HG02973 (cell line): ENCODE data around the gene GDI2.
A peak's percentile ranks its signal among the peaks of the same experiment; 100 is the strongest.
"Not testable (repeated sequence)": the region's sequence is repeated elsewhere in the genome, so short reads cannot be mapped to it uniquely, and the experiment has no call there.

Source experiments
- ATAC-seq: cut with Tn5 transposase; IDR thresholded peaks from one replicate; pipeline ENCODE4 v1.9.1; 2021; ENCODE audit warnings: moderate library complexity; ENCODE audit not compliant: unreplicated experiment

Gene GDI2

DNA sequence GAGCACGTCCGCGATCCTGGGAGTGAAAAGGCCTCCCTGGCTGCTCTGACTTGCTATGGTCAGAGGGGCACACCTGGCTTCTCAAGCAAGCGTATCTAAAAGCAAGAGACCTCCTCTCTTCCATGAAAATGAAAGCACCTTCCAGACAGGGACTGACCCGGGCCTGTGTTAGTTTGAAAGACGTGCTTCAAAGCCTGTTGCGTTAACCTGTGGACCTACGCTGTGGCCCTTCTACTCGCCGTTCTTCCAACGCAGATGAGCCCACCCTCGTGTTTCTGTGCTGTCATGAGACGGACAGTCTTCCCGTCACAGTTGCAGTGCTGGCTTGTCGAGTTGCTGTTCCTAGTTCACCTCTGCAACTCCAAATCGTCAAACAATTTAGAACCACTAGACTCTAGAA lies 15.5 kb upstream of the GDI2 start:
- no peak for ATAC-seq

DNA sequence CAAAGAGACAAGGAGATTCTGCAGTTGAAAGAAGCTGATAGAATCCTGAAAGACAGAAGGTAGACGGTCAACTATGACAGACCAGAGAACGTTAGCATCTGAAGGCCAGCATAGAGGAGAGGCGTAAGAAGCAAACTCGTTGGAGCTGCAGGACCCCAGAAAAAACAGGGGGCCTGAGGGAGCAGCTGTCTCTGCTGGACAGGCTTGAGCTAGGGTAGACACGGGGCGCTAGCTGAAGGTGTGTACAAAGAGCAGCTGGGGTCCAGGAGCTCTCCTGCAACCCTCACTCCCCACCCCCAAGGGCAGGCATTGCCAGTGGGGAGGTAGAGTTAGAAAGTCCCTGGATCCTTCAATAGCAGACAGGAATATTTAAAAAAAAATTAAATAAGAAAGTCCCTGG lies 14.6 kb upstream of the GDI2 start:
- no peak for ATAC-seq

DNA sequence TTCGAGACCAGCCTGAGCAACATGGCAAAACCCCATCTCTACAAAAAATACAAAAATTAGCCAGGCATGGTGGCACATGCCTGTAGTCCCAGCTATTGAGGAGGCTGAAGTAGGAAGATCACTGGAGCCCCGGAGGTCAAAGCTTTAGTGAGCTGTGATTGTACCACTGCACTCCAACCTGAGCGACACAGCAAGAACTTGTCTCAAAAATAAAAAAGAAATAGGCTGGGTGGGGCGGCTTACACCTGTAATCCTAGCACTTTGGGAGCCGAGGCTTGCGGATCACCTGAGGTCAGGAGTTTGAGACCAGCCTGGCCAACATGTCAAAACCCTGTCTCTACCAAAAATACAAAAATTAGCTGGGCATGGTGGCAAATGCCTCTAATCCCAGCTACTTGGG lies 13.3 kb upstream of the GDI2 start:
- ATAC-seq: not testable (repeated sequence)

DNA sequence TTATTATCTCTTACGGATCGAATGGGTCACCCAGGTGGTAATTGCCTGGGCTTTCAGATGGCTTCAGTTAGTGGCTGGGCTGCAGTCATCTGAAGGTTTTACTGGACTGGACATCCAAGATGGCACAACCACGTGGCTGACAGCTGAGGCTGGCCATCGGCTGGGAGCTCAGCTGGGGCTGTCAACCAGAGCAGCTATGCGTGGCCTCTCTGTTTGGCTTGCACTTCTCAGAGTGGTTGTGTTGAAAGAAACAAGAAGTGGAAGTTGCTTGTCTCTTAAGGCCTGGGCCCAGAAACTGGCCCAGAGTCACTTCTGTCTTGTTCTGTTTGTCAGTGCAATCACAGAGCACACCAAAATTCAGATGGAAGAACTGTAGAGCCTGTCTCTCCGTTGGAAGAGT lies 5.7 kb upstream of the GDI2 start:
- ATAC-seq: no peak

DNA sequence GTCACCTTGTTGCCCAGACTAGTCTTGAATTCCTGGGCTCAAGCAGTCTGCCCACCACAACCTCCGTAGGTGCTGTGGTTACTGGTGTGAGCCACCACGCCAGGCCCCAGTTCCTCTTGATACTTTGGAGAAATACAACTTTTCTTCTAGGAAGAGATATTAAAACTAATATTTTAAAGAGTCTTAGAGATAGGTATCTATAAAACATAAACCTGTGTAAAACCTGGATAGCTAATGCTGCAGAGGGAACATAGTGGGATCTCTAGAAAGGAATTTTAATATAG lies 4.8 kb upstream of the GDI2 start:
- ATAC-seq: no peak

DNA sequence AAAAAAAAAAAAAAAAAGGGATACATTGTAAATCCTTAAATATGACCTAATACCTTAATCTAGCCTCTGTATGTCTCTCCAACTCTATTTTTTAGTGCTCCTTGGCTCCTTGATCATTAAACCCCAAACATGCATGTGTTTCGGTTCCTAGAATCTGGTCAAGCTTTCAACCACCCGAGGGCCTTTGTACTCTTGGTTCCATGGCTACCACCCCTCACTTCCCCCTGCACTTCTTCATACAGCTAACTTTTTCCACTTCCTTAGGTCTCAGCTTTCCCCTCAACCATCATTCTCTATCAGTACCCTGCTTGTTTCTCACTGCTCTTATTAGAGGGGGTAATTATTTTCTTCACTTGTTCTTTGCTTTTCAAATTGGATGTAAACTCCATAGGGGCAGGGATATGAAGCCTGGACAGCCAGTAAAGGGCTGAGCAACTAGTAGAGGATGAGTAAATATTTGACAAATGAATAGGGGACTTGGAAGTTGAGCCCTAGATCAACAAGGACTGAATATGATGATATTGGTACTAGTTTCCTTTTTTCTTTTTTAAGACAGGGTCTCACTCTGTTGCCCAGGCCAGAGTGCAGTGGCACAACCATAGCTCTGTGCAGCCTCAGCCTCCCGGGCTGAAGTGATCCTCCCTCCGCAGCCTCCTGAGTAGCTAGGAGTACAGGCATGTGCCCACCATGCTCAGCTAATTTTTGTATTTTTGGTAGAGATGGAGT lies 4.3 kb upstream of the GDI2 start:
- no peak for ATAC-seq

DNA sequence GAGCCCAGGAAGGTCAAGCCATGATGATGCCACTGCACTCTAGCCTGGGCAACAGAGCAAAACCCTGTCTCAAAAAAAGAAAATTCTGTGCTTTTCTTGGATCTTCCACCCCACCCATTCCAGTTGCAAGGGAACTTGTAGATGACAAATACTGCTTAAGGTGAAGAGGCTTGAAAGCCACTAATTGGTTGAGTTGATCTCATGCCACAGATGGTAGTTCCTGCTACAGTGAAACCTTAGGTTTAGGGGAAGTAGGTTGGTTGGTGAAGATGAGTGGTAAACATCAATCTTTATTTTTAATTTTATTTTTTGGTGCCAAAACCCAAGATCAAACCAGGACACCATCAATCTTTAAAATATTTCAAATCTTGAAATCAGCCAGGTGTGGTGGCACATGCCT lies 2.9 kb upstream of the GDI2 start:
- ATAC-seq: no peak

DNA sequence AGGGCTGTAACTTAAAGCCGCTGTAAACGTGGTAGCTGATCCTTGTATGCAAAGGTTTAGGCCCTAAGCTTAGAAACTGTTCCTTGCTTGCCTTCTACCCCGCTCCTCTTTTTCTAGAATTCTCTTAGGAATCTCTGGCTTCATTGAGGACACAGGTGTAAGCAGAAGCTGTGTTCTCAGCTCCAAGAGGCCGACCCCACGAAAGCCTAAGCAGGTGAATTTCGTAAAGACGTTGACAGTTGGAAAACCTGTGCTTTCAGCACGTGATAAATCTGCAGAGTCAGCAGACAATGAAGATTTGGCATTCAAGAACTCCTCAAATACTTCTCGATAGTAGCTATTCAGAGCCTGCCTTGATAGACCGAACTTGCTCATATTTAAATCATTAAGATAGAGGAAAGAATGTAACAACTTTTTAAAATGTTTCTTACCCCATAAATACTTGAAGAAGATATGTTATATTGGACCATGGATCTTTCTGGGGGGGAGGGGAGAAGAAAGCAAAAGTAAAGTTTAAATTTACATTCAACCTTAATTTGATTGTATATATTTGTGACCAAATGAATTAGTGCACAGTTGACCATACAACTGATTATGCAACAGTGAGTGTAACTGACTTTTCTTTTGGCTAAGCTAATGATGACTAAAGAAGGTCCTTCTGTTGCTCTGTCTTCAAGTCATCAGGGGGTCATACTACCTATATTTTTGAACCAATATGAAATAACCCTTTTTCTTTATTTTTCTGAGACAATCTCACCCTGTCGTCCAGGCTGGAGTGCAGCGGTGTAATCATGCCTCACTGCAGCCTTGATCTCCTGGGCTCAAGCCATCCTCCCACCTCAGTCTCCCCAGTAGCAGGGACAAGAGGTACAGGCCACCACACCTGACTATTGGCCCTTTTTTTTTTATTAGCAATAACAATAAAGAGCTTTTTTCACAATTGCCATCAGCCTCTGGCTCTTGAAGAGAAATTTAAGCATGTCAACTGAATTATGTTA lies 1.2 kb upstream of the GDI2 start:
- no peak for ATAC-seq

DNA sequence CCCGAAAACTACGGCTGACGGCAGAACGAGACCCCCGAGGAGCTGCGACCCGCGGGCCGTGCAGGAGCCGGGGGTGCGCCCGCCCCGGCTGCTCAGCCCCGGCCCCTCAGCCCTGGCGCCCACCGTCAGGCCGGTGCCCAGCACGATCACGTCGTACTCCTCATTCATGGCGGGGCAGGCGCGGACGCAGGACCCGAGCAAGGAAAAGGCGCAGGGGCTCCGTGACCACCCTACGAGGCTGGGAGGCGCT lies 218 bp downstream of the GDI2 start:
- ATAC-seq: peak; percentile 21

DNA sequence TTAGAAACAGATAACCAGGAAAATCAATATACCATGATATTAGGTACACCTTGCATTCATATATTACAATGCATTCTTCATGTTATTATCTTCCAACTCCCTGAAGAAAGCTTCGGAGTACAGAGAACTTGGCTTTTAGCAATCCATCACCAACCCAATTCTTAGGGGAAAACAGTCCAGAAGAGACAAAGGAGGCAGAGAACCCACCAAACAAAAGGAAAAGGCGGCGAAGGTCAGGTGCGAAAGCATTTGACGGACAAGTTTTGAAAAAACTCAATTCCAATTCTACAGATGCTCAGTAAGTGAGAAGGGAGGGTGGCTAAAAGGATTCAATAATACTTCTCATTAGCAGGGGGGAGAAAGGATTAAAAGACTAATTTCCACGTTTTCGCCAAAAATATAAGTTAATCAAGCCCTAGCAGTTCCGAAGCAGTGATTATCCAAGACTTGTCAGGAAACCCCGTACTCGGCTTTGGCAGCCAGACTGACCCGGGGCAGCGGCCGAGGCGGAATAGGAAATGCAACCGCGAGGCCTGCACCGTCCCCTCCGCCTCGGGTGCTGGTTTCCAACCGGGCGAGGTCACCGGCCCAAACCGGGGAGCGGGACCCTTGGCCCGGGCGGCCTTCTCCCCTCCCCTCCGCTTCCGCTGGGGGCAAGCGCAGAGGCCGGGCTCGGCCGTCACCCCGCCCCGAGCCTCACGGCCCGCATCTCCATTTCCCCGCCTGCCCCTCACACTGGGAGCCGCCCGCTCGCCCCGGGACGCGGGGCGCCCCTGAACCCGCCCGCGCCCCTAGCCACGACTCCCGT lies 747 bp downstream of the GDI2 start:
- peak; percentile 24 for ATAC-seq

DNA sequence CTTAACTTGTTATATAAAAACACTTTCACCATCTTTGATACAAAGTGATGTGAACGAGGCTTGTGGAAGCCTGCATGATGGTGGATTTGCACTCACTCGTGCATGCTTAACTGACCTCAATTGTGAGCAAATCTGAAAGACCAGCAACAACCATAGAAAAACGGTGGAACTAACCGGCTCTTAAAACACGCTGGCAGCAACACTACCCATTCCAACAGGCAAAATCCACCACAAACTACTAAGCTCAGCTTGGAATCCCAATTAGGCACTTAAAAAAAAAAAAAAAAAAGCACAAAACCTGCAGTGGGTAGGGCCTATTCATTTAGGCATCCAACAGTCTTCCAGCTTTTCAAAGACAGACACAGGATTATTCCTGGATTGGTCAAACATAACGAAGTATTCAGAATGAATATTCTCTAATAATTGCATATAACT lies 1.8 kb downstream of the GDI2 start:
- ATAC-seq: no peak

DNA sequence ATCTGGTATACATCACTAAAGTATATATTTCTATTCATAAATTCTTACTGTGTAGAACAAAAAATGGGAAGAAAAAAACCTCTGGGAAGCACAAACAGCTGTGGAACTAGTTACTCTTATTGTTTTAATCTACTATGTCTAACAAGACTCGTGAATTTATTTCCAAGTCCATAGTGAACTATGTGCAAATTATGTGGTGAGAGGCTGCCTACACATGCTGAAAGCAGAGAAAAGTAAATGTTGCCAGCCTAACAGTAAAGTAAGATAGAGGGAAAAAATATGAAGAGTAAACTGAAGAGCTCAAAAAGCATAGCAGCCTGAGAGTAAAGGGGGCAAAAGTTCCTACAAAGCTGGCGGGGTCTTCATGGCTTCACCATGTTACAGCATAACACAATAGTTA lies 3.0 kb downstream of the GDI2 start:
- no peak for ATAC-seq

DNA sequence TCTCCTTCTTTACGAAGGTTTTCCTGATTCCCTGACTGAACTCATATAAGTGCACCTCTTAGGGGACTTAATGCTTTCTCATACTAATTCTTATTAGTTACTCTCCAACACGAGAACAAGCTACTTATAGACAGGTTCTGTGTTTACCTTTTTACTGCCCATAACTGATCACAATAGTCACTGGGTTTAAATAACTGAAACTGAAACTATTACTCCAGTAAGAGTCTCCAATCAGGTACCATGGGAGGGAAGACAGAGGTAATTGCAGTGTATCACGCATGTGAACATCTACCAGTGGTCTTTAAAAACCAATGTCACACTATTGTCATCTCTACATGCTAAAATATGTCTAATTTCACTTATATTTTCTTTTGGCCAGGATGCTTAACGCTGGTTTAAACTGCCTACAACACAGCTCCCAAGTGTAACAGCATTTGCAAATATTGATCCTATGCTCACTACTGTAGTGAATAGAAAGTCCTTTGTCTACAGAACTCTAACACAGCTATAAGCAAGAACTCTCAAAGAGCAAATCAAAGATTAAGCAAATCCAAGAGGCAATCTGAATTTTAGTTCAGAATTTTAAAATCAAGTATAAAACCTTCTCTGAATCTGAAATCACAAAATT lies 3.6 kb downstream of the GDI2 start:
- no peak for ATAC-seq

DNA sequence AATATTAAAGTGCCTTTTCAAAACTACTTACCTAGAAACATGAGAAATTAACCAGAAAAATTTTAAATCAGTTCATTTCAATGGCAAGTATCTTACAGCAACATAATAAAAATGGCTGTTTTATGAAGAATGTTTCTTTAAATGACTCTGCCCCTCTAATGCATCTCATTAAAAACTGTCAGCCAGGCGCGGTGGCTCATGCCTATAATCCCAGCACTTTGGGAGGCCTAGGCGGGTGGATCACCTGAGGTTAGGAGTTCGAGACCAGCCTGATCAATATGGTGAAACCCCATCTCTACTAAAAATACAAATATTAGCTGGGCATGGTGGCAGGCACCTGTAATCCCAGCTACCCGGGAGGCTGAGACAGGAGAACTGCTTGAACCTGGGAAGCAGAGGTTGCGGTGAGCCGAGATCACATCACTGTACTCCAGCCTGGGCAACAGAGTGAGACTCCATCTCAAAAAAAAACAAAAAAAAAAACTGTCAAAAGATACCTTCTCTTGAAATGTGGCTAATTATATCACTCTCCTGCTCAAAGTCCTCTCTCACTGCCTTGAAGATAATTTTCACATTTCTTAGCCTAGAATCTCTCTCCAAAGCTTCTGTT lies 4.3 kb downstream of the GDI2 start:
- ATAC-seq: not testable (repeated sequence)

DNA sequence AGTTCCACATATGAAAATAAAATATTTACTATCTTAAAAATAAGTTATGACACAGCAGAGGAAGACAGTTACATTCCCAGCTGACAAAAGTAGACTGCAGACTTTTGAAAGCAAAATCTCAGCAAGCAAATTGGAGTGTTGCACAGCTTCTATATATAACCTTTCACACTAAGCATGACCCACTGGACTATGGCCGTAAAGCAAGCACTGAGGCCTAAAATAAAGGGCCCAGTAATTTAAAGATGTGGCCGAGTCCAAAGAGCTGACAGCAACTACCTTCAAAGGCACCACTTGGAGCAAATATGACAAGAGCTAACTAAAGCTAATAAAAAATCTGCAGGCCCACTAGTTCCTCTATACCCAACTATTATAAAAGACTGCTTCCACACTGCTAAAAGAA lies 6.5 kb downstream of the GDI2 start:
- no peak for ATAC-seq

DNA sequence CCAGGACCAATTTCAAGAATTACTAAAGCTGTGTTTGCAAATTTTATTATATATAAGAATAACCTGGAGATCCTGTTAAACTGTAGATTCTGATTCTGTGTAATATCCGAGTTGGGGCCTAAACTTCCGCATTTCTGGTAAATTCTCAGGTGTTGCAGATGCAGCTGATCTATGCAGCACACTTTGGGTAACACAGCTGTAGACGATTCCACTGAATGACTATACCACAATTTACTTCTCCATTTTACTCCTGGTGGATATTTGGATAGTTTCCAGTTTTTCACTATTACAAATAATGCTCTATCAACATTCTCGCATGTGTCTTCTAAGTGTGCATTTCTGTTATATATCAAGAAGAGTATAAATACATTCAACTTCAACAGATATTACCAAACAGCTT lies 7.5 kb downstream of the GDI2 start:
- no peak for ATAC-seq

DNA sequence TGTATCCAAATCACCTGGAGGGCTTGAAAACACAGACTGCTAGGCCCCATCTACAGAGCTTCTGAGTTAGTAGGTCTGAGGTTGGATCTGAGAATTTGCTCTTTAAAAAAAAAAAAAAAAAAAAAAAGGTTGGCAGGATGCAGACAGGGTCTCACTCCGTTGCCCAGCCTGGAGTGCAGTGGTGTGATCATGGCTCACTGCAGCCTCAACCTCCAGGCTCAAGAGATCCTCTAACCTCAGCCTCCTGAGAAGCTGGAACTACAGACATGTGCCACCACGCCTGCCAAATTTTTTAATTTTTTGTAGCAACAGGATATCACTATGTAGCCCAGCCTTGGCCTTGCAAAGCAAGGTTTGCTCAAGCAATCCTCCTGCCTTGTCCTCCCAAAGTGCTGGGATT lies 8.0 kb downstream of the GDI2 start:
- ATAC-seq: no peak

DNA sequence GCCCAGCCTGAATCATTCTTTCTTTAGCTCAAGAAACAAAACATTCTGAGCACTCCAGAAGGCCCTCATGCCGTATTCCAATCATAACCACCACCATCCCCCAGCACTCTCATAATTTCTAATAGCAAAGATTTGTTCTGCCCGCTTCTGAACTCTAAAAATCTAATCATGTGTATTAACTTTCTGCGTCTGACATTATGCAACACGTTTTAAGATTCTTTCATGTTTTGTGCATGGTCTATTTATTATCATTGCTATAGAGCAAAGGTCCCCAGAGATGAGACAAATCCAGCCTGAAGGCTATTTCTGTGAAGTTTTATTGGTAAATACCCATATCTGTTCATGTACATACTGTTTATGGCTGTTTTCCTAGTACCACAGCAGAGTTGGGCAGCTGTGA lies 8.8 kb downstream of the GDI2 start:
- ATAC-seq: no peak

DNA sequence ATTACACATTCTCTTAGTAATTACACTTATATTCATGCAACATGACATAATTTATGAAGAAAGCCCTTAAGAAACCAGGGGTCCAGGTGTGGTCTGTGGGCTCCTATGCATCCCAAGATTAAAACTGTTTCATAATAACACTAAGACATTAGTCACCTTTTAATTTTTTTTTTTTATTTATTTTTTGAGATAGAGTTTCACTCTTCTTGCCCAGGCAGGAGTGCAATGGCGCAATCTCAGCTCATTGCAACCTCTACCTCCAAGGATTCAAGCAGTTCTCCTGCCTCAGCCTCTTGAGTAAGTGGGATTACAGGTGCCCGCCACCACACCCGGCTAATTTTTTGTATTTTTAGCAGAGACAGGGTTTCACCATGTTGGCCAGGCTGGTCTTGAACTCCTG lies 12.5 kb downstream of the GDI2 start:
- ATAC-seq: no peak

DNA sequence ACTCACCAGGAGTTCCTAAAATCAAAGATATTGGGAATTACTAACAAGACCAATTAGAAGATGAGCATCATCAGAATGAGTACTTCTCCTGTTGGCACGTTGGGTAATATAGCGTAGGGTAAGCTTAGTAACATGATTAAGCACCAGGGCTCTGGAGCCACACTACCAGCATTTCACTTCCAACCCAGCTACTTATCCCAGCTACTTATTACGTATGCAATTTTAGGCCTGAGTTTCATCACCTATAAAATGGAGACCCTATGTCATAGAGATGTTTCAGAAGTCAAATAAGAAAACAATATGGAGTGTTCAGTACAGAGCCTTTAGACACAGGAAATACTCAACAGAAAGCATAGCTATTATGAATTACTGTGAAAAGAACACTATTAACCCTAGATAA lies 19.0 kb downstream of the GDI2 start:
- no peak for ATAC-seq

DNA sequence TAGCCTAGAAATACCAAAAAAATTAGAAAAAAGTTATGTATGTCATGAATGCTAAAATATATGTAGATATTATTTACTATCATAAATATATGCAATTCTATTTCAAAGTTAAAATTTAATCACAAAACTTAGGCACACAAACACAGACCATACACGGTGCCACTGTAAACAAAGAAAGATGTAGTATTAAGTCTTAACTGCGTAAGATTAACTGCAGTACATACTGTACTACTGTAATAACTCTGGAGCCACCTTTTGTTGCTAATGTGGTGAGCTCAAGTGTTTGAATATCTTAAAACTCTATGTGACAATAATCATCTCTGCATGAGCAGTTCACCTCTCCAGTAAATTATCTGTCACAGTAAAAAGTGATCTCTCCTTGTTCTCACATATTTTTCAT lies 23.6 kb downstream of the GDI2 start:
- ATAC-seq: no peak
